GM23248 (cell line): ENCODE results near the gene TTC39B. TPM values are rescaled to one million over a fixed set of nuclear protein-coding genes. Genes with fewer than 3 reads are reported as not detected.

Source experiments
- DNase-seq: peaks from one replicate; pipeline ENCODE4 v3.0.0-alpha.2; 2015
- H2AFZ ChIP-seq: fragments of 200-600 bp; sonication (generic); 2 replicates; pipeline ENCODE4 v1.6.1; 2016; ENCODE audit warnings: antibody characterized with exemption
- H3F3A ChIP-seq: fragments of 200-600 bp; sonication (generic); 2 replicates; pipeline ENCODE4 v1.6.1; 2016; ENCODE audit warnings: mild to moderate bottlenecking, antibody characterized with exemption, mixed run types; ENCODE audit not compliant: insufficient read depth
- H3K27ac ChIP-seq: fragments of 200-600 bp; sonication (generic); 2 replicates; pipeline ENCODE4 v1.5.1; 2016; ENCODE audit warnings: mild to moderate bottlenecking
- H3K27me3 ChIP-seq: fragments of 200-600 bp; sonication (generic); replicated peaks from 2 replicates; pipeline ENCODE4 v1.6.1; 2016; ENCODE audit warnings: mild to moderate bottlenecking; ENCODE audit not compliant: insufficient read depth
- H3K36me3 ChIP-seq: fragments of 200-600 bp; sonication (generic); 2 replicates; pipeline ENCODE4 v1.6.1; 2016; ENCODE audit warnings: low read depth, mild to moderate bottlenecking
- H3K4me1 ChIP-seq: fragments of 200-600 bp; sonication (generic); 2 replicates; pipeline ENCODE4 v1.6.1; 2016; ENCODE audit warnings: mild to moderate bottlenecking; ENCODE audit not compliant: insufficient read depth
- H3K4me2 ChIP-seq: fragments of 200-600 bp; sonication (generic); one replicate; pipeline ENCODE4 v1.6.1; 2016; ENCODE audit warnings: mild to moderate bottlenecking; ENCODE audit not compliant: unreplicated experiment
- H3K4me3 ChIP-seq: fragments of 200-600 bp; sonication (generic); 2 replicates; pipeline ENCODE4 v1.5.1; 2016; ENCODE audit warnings: mild to moderate bottlenecking
- H3K79me2 ChIP-seq: fragments of 200-600 bp; sonication (generic); 2 replicates; pipeline ENCODE4 v1.6.1; 2016; ENCODE audit warnings: mild to moderate bottlenecking; ENCODE audit not compliant: insufficient read depth
- H3K9ac ChIP-seq: fragments of 200-600 bp; sonication (generic); 2 replicates; pipeline ENCODE4 v1.6.1; 2016; ENCODE audit warnings: mild to moderate bottlenecking
- H3K9me2 ChIP-seq: fragments of 200-600 bp; sonication (generic); 2 replicates; pipeline ENCODE4 v1.6.1; 2016; ENCODE audit warnings: mixed run types, mild to moderate bottlenecking, moderate library complexity; ENCODE audit not compliant: insufficient read depth
- H3K9me3 ChIP-seq: fragments of 200-600 bp; sonication (generic); one replicate; pipeline ENCODE4 v1.6.1; 2017; ENCODE audit warnings: low read depth
- H4K20me1 ChIP-seq: fragments of 200-600 bp; sonication (generic); 2 replicates; pipeline ENCODE4 v1.6.0; 2016; ENCODE audit not compliant: insufficient read depth
- EZH2 ChIP-seq: fragments of 200-600 bp; sonication (generic); IDR thresholded peaks from 2 replicates; pipeline ENCODE4 v1.6.1; 2018; ENCODE audit warnings: antibody characterized with exemption, mild to moderate bottlenecking; ENCODE audit not compliant: insufficient read depth, poor library complexity, severe bottlenecking
- EZH2phosphoT487 ChIP-seq: fragments of 200-600 bp; sonication (generic); IDR thresholded peaks from 2 replicates; pipeline ENCODE4 v1.6.1; 2018; ENCODE audit warnings: antibody characterized with exemption, moderate library complexity, mild to moderate bottlenecking, low read depth; ENCODE audit not compliant: insufficient read depth
- WGBS, 2 experiments: methylation state at CpG; one replicate each; pipeline ENCODE4 v1.1.6; 2015 to 2017; ENCODE audit warnings: low lambda C conversion rate in 2 of 2, low coverage in 1 of 2; ENCODE audit errors: missing lambda C conversion rate in 2 of 2; 5-methylcytosine and 5-hydroxymethylcytosine counted together
- in situ Hi-C: fragments of 300-500 bp; cut with MboI; formaldehyde crosslinking; loops from 2 replicates; pipeline ENCODE4 v1.15.0; 2020
- polyA plus RNA-seq: library from polyadenylated mRNA; unstranded; fragments of >200 nt; fragmentation: Nextera tagmentation; extraction: Ambion mirVana; gene quantifications from 2 replicates; pipeline ENCODE4 v1.2.1, GENCODE V29; 2016
- total RNA-seq: library from RNA; depleted of rRNA; stranded (reverse); fragments of >200 nt; shearing (Covaris generic); gene quantifications from 2 replicates; pipeline ENCODE4 v1.2.3, GENCODE V29; 2014

Gene TTC39B
- total and polyA plus RNA-seq, 2 experiments from 2014 or later, result 6.3 to 10.9 TPM

DNA sequence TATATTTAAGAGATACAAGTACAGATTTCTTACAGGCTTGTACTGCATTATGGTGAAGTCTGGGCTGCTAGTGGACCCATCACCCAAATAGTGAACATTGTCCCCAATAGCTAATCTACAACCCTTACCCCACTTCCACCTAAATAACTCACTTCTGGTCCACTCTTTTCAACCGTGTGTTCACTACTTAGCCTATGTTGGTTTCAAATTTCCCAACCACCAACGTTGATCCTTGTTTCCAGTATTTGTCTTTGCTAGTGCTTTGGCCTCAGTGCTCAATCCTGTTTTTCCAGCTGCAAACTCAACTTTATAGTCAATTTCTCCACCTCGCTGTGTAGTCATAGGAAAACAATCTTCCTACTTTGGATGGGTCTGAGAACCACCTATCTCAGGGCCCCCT lies 45.3 kb upstream of the TTC39B start:
- H3K36me3 ChIP-seq, result no peaks in the 10 kb centered on the region
- no peak overlapping the region for H3K27ac ChIP-seq
- no peaks in the 10 kb centered on the region for H3K4me1 ChIP-seq
- WGBS, 2 experiments, result 34 to 40% methylated on average over 2 to 3 of the region's 3 CpGs
- no peak for TF ChIP-seq EZH2
- no peak for TF ChIP-seq EZH2phosphoT487
- H3K9me3 ChIP-seq, result no peaks in the 10 kb centered on the region
- no peak for DNase-seq
- no peak overlapping the region for H3K4me2 ChIP-seq
- H3F3A ChIP-seq, result no peaks in the 10 kb centered on the region
- H4K20me1 ChIP-seq, result no peaks in the 10 kb centered on the region
- no peaks in the 10 kb centered on the region for H3K79me2 ChIP-seq
- no peaks in the 10 kb centered on the region for H3K9me2 ChIP-seq
- no peaks in the 10 kb centered on the region for H3K27me3 ChIP-seq
- H3K9ac ChIP-seq, result no peak overlapping the region
- in situ Hi-C loops, result no loop called here
- H3K4me3 ChIP-seq, result no peak overlapping the region
- no peak overlapping the region for H2AFZ ChIP-seq

DNA sequence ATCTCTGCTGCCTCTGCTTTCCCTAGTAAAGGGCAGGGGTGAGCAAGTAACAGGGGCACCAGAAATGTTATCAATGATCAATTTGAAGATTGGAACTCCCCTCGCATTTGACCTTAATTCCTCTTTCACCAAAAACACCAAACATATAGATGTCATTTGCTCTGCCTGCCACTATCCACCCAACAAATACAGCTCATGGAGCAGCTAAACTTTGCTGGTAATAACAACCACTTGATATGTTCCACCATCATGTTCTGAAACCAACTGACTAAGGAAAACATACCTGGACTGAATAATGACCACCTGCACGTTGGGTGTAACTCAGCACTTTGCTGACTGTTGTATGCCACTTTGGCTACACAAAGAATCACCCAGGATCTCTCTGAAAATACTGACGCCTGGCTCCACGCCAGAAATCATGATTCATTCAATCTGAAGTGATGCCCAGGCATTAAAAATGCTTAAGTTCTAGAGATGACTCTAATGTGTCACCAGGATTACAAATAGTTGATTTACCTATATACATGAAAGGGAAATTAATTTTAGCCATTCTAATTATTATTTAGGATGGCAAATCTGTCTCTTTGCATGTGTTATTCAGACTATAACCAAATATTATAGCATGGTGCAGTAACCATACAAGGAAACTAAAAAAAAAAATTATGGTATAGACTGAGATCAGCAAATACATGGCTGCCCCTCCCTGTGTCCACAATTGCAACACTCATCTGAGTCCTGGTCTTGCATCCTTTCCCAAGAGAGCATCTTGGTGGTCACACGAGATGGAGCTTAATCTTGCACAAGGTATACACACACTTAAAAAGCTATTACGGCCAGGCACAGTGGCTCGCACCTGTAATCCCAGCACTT lies 43.1 kb upstream of the TTC39B start:
- no peaks in the 10 kb centered on the region for H3F3A ChIP-seq
- no peak overlapping the region for H3K27ac ChIP-seq
- TF ChIP-seq EZH2phosphoT487 (no peak), EZH2 (no peak)
- no peak overlapping the region for H3K9ac ChIP-seq
- H3K4me1 ChIP-seq, result no peaks in the 10 kb centered on the region
- no peaks in the 10 kb centered on the region for H3K9me2 ChIP-seq
- no peak overlapping the region for H3K4me2 ChIP-seq
- 55 to 59% methylated on average over 7 of the region's 7 CpGs for WGBS, 2 experiments
- H2AFZ ChIP-seq, result no peak overlapping the region
- no peaks in the 10 kb centered on the region for H3K27me3 ChIP-seq
- H3K4me3 ChIP-seq, result no peak overlapping the region
- no peaks in the 10 kb centered on the region for H3K36me3 ChIP-seq
- no peaks in the 10 kb centered on the region for H3K79me2 ChIP-seq
- H3K9me3 ChIP-seq, result no peaks in the 10 kb centered on the region
- in situ Hi-C loops, result no loop called here
- DNase-seq, result peak; percentile 50
- no peaks in the 10 kb centered on the region for H4K20me1 ChIP-seq

DNA sequence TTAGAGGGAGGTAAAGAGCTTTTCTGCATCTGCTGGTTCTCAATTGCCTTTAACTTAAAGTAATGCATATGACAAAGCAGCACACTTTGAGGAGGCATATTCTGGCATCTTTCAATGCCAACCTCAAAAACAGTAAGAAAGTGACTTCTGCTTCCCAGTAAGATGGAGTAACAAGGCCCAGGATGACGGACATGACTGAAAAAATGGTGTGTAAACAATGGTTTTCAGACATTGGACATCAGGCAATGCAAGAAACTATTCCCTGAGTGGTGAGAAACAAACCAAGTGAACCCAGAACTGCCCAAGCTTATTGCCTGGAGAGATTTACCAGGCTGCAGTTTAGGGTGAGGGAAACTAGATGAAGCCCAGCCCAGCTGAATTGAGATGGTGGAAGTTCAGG lies 39.8 kb upstream of the TTC39B start:
- no peaks in the 10 kb centered on the region for H3K27me3 ChIP-seq
- H3K36me3 ChIP-seq, result no peaks in the 10 kb centered on the region
- TF ChIP-seq EZH2phosphoT487, result no peak
- no peak for TF ChIP-seq EZH2
- H3K79me2 ChIP-seq, result no peaks in the 10 kb centered on the region
- 13 to 25% methylated on average over 1 of the region's 1 CpG for WGBS, 2 experiments
- no peak overlapping the region for H3K4me2 ChIP-seq
- no peaks in the 10 kb centered on the region for H3K4me1 ChIP-seq
- H3K9ac ChIP-seq, result no peak overlapping the region
- no peak for DNase-seq
- in situ Hi-C loops, result no loop called here
- H3K9me3 ChIP-seq, result no peaks in the 10 kb centered on the region
- no peaks in the 10 kb centered on the region for H3K9me2 ChIP-seq
- no peak overlapping the region for H2AFZ ChIP-seq
- H3F3A ChIP-seq, result no peaks in the 10 kb centered on the region
- no peak overlapping the region for H3K27ac ChIP-seq
- no peak overlapping the region for H3K4me3 ChIP-seq
- H4K20me1 ChIP-seq, result no peaks in the 10 kb centered on the region

DNA sequence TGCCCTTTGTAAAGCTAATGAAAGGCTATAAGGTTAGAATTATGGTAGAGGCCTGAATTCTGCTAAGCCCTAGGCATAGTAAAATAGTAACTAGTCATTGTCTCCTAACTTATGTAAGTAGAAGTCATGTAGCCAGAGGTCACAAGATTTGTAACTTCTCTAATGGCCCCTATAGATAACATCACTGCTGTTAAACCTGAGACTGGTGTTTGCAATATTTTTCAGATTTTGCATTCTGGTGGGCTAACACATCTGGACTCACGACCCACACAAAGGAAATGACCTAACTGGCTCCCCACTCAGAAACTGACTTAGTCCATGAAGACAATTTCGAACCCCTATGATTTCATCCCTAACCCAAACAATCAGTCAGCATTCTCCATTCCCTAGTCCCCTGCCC lies 37.2 kb upstream of the TTC39B start:
- Histone ChIP-seq H3K9me3 (no peaks in the 10 kb centered on the region), H3K9ac (no peak overlapping the region), H3K4me3 (no peak overlapping the region), H4K20me1 (no peaks in the 10 kb centered on the region), H3K79me2 (no peaks in the 10 kb centered on the region), H3F3A (no peaks in the 10 kb centered on the region), H2AFZ (no peak overlapping the region), H3K27ac (no peak overlapping the region), H3K36me3 (no peaks in the 10 kb centered on the region), H3K4me2 (no peak overlapping the region), H3K9me2 (no peaks in the 10 kb centered on the region), H3K27me3 (no peaks in the 10 kb centered on the region), H3K4me1 (no peaks in the 10 kb centered on the region)
- no peak for DNase-seq
- WGBS, 2 experiments, result 60 to 83% methylated on average over 2 of the region's 2 CpGs
- in situ Hi-C loops, result no loop called here
- no peak for TF ChIP-seq EZH2phosphoT487
- no peak for TF ChIP-seq EZH2
